ENCODE results near the gene LMLN.

DNA sequence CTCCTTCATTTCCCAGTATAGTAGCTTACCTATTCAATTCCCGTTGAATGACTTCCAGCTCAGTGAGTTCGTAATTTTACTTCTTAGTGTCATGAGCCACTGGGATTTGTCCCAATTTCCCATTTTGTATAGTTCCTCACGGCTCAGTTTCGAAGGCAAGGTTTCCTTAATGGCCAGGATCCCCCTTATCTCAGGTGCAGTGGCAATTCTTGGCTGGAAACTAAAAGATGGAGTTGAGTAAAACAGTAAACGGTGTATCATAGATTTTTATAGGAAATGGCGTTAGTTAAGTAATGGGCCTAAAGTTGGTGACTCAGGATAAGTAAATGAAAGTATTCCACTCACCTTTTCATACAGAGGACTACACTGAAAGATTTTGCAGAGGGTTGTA, 522 bp upstream of the LMLN start:
- TF ChIP-seq, protein P1, sequence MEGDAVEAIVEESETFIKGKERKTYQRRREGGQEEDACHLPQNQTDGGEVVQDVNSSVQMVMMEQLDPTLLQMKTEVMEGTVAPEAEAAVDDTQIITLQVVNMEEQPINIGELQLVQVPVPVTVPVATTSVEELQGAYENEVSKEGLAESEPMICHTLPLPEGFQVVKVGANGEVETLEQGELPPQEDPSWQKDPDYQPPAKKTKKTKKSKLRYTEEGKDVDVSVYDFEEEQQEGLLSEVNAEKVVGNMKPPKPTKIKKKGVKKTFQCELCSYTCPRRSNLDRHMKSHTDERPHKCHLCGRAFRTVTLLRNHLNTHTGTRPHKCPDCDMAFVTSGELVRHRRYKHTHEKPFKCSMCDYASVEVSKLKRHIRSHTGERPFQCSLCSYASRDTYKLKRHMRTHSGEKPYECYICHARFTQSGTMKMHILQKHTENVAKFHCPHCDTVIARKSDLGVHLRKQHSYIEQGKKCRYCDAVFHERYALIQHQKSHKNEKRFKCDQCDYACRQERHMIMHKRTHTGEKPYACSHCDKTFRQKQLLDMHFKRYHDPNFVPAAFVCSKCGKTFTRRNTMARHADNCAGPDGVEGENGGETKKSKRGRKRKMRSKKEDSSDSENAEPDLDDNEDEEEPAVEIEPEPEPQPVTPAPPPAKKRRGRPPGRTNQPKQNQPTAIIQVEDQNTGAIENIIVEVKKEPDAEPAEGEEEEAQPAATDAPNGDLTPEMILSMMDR (IDR thresholded peaks at IDR 0.05; ENCODE audit: low read depth, low read length) = no peak
- TF ChIP-seq EZH2phosphoT487 (IDR thresholded peaks at IDR 0.05; ENCODE audit: low read depth) = no peak

Measured in OCI-LY3 (cell line).